ENCODE data around the gene RMRP.

DNA sequence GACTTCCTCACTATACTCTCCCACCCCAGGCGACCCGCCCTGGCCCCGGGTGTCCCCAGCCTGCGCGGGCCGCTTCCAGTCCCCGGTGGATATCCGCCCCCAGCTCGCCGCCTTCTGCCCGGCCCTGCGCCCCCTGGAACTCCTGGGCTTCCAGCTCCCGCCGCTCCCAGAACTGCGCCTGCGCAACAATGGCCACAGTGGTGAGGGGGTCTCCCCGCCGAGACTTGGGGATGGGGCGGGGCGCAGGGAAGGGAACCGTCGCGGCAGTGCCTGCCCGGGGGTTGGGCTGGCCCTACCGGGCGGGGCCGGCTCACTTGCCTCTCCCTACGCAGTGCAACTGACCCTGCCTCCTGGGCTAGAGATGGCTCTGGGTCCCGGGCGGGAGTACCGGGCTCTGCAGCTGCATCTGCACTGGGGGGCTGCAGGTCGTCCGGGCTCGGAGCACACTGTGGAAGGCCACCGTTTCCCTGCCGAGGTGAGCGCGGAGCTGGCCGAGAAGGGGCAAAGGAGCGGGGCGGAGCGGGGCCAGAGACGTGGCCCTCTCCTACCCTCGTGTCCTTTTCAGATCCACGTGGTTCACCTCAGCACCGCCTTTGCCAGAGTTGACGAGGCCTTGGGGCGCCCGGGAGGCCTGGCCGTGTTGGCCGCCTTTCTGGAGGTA, 18.0 kb upstream of the RMRP start:
- TF ChIP-seq, protein P1, sequence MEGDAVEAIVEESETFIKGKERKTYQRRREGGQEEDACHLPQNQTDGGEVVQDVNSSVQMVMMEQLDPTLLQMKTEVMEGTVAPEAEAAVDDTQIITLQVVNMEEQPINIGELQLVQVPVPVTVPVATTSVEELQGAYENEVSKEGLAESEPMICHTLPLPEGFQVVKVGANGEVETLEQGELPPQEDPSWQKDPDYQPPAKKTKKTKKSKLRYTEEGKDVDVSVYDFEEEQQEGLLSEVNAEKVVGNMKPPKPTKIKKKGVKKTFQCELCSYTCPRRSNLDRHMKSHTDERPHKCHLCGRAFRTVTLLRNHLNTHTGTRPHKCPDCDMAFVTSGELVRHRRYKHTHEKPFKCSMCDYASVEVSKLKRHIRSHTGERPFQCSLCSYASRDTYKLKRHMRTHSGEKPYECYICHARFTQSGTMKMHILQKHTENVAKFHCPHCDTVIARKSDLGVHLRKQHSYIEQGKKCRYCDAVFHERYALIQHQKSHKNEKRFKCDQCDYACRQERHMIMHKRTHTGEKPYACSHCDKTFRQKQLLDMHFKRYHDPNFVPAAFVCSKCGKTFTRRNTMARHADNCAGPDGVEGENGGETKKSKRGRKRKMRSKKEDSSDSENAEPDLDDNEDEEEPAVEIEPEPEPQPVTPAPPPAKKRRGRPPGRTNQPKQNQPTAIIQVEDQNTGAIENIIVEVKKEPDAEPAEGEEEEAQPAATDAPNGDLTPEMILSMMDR (optimal IDR thresholded peaks at IDR 0.05 in 1 of 3, IDR thresholded peaks at IDR 0.05 in 1 of 3, conservative IDR thresholded peaks at IDR 0.05 in 1 of 3; ENCODE audit: extremely low read depth in 1 of 3, insufficient read depth in 2 of 3, low read length in 3 of 3) = no peak
- TF ChIP-seq EZH2 (IDR thresholded peaks at IDR 0.05; ENCODE audit: low read length) = no peak

Data from keratinocyte (primary cell).